ENCODE measurements around the gene AP5S1.

The AP5S1 gene

DNA sequence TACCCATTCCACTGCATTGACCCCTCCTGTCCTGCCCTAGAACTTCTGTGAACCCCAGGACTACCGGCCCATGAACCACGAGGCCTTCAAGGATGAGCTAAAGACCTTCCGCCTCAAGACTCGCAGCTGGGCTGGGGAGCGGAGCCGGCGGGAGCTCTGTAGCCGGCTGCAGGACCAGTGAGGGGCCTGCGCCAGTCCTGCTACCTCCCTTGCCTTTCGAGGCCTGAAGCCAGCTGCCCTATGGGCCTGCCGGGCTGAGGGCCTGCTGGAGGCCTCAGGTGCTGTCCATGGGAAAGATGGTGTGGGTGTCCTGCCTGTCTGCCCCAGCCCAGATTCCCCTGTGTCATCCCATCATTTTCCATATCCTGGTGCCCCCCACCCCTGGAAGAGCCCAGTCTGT, 15.6 kb upstream of the AP5S1 start:
- H4K20me1 ChIP-seq: no peaks in the 10 kb centered on the region
- peaks cover 61% of the 10 kb centered on the region for H3K4me1 ChIP-seq
- no peaks in the 10 kb centered on the region for H3K27me3 ChIP-seq
- no peak overlapping the region for H3K4me2 ChIP-seq
- no peak overlapping the region for H3K27ac ChIP-seq
- no peak overlapping the region for H3K9ac ChIP-seq
- H3K4me3 ChIP-seq: no peak overlapping the region
- peaks cover 61% of the 10 kb centered on the region for H3K36me3 ChIP-seq
- no peaks in the 10 kb centered on the region for H3K9me3 ChIP-seq
- TF ChIP-seq Cebpa-rat (IDR thresholded peaks at IDR 0.05): no peak

DNA sequence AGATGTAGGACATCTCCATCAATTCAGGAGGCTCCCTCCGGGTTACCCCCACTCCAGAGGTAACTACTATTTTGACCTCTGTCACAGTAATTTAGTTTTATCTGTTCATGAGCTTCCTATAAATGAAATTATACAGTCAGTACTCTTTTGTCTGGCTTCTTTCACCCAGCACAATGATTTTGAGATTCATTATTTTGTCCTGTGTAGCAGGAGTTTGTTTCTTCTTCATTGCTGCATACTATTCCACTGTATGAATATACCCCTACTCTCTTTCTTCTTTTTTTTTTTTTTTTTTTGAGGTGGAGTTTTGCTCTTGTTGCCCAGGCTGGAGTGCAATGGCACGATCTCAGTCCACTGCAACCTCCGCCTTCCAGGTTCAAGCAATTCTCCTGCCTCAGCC, 11.8 kb upstream of the AP5S1 start:
- Histone ChIP-seq H3K4me2 (no peak overlapping the region), H4K20me1 (no peaks in the 10 kb centered on the region), H3K27ac (no peak overlapping the region), H3K9ac (no peak overlapping the region), H3K27me3 (no peaks in the 10 kb centered on the region), H3K4me1 (peaks cover 43% of the 10 kb centered on the region), H3K4me3 (no peak overlapping the region), H3K36me3 (peaks cover 26% of the 10 kb centered on the region), H3K9me3 (no peaks in the 10 kb centered on the region)
- no peak for TF ChIP-seq Cebpa-rat (IDR thresholded peaks at IDR 0.05)

DNA sequence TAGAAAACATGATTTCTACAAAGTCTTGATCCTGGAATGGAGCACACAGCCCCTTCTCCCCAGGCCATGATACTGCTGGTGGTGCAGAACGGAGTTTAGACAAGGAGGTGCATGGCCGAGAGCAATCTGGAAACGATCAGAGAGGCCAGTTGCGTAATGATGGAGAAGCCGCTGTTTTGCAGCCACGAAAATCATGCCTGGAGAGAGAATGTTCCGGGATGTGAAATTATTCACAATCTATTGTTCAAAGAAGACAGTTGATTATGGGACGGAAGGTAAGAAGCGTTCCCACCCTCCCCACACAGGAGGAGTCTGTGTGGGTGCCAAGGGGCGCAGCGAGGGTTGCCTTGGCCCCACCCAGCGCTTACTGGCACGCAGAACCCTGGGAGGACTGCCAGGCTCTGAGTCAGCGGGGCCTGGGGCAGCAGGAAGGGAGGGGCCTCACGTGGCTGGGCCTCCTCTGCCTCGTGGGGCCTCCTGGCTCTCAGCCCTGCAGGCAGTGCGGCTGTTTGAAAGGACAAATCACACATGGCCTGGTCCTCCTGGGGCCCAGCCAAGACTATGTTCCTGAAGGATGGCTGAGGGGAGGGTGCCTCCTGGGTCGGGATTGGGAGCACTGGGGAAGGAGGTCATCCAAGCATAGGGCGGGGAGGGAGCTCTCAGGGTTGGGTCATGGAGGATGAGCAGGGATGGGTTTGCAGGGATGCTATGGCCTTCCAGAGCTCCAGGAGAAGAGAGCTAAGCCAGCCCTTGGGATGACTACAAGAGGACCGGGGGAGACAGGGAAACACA, 8.7 kb upstream of the AP5S1 start:
- peak; percentile 79 for TF ChIP-seq Cebpa-rat (IDR thresholded peaks at IDR 0.05)
- Histone ChIP-seq H3K27ac (peak overlapping the region; percentile 66), H3K4me3 (no peak overlapping the region)

DNA sequence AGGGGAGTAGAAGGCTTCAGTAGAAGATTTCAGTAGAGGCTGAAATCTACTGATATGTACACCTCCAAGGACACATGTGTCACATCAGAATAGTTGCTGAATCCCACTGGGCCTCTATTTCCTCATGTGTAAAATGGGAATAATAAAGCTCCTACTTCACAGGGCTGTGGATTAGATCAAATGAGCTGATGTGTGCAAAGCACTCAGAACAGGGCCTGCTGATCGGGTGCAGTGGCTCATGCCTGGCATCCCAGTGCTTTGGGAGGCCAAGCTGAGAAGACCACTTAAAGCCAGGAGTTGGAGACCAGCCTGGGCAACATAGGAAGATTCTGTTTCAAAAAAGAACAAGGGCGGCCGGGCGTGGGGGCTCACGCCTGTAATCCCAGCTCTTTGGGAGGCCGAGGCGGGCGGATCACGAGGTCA, 8.1 kb upstream of the AP5S1 start:
- no peak for TF ChIP-seq Cebpa-rat (IDR thresholded peaks at IDR 0.05)
- no peaks in the 10 kb centered on the region for H3K36me3 ChIP-seq
- no peak overlapping the region for H3K9ac ChIP-seq
- H4K20me1 ChIP-seq: no peaks in the 10 kb centered on the region
- peaks cover 37% of the 10 kb centered on the region for H3K4me1 ChIP-seq
- H3K27ac ChIP-seq: peak overlapping the region; percentile 66
- H3K4me2 ChIP-seq: peak overlapping the region; percentile 69
- no peaks in the 10 kb centered on the region for H3K9me3 ChIP-seq
- H3K27me3 ChIP-seq: no peaks in the 10 kb centered on the region
- H3K4me3 ChIP-seq: no peak overlapping the region

More for the DNA sequence above, 8.7 kb upstream of the AP5S1 start:
- H3K4me1 ChIP-seq: peaks cover 42% of the 10 kb centered on the region
- no peaks in the 10 kb centered on the region for H3K9me3 ChIP-seq
- H3K36me3 ChIP-seq: no peaks in the 10 kb centered on the region
- peak overlapping the region; percentile 44; the same call in 1 of the 2 replicates for H3K9ac ChIP-seq
- H4K20me1 ChIP-seq: no peaks in the 10 kb centered on the region
- peak overlapping the region; percentile 69 for H3K4me2 ChIP-seq
- no peaks in the 10 kb centered on the region for H3K27me3 ChIP-seq

DNA sequence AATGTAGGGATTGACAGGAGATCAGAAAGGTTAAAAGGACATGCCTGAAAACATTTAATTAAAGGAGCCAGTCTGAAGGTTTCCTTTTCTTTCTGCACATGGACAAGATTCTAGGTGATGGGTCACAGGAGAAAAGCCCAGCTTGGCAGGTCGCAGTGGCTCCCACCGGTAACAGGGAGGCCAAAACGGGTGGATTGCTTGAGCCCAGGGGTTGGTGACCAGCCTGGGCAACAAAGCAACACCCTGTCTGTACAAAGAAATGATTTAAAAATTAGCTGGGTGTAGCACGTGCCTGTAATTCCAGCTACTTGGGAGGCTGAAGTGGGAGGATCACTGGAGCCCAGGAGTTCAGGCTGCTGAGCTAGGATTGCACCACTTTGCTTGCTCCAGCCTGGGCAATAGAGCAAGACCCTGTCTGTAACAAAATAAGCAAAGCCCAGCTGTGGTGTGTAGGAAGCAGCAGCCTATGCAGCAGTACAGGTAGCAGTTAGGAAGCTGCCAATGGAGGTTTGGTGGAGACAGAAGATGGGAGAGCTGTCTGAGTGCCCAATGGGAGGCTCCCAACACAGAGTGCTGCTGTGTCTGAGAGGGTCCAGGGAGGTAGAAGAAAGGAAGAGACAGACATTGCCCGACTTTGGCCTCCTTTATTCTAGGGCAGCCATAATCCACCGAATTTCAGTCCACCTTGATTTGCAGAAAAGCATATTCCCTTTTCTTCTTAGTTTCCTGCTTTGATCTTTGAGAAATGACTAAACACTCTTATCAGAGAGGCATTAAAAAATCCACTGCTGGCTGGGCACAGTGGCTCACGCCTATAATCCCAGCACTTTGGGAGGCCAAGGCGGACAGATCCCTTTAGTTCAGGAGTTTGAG, 7.1 kb upstream of the AP5S1 start:
- H3K4me1 ChIP-seq: peaks cover 33% of the 10 kb centered on the region
- no peak for TF ChIP-seq Cebpa-rat (IDR thresholded peaks at IDR 0.05)
- no peak overlapping the region for H3K4me3 ChIP-seq
- no peaks in the 10 kb centered on the region for H3K36me3 ChIP-seq
- no peak overlapping the region for H3K4me2 ChIP-seq
- no peak overlapping the region for H3K27ac ChIP-seq
- no peak overlapping the region for H3K9ac ChIP-seq
- H3K27me3 ChIP-seq: no peaks in the 10 kb centered on the region
- H4K20me1 ChIP-seq: no peaks in the 10 kb centered on the region
- no peaks in the 10 kb centered on the region for H3K9me3 ChIP-seq

DNA sequence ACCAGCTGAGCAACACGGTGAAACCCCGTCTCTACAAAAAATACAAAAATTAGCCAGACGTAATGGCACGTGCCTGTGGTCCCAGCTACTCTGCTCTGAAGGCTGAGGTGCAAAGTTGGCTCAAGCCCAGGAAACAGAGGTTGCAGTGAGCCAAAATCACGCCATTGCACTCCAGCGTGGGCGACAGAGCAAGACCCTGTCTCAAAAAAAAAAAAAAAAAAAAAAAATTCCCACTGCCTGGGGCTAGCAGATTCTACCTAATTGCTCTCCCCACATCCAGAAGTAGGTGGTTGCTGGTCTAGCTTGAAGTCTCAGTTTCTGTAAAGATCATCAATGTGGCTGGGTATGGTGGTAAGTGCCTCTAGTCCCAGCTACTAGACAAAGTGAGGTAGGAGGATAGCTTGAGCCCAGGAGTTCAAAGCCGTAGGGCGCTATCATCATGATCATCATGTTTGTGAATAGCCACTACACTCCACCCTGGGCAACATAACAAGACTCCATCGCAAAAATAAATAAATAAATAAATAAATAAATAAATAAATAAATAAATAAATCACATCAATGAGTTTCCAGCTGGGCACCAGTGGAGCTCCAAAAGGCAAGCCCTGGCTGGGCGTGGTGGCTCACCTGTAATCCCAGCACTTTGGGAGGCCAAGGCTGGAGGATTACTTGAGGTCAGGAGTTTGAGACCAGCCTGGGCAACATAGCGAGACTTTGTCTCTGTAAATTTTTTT, 6.3 kb upstream of the AP5S1 start:
- no peaks in the 10 kb centered on the region for H4K20me1 ChIP-seq
- H3K4me2 ChIP-seq: no peak overlapping the region
- no peak overlapping the region for H3K4me3 ChIP-seq
- H3K9ac ChIP-seq: no peak overlapping the region
- H3K9me3 ChIP-seq: no peaks in the 10 kb centered on the region
- no peaks in the 10 kb centered on the region for H3K36me3 ChIP-seq
- no peak for TF ChIP-seq Cebpa-rat (IDR thresholded peaks at IDR 0.05)
- no peak overlapping the region for H3K27ac ChIP-seq
- H3K4me1 ChIP-seq: peaks cover 41% of the 10 kb centered on the region
- H3K27me3 ChIP-seq: no peaks in the 10 kb centered on the region

DNA sequence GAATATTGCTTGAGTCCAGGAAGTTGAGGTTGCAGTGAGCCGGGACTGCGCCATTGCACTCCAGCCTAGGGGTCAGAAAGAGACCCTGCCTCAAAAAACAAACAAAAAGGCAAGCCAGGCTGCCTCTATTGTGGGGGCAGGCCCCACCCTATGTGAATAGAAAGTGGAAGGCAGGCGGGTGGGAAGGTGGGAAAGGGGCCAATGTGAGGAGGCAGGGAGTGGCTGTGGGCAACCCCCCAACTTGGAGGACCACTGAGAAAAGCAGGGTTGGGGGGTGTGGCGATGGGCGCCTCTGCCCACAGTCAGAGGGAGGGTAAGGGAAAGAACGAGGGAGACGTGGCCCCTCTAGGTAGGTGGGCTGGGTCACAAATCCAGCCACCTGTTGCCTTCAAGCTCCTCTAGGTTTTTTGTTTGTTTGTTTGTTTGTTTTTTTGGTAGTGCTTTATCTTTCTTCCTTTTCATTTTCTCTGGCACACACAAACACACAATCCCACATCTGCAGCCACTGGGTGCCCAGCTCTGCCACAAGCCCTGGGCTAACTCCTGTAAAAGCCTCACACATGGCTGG, 5.3 kb upstream of the AP5S1 start:
- H3K4me1 ChIP-seq: peaks cover 50% of the 10 kb centered on the region

DNA sequence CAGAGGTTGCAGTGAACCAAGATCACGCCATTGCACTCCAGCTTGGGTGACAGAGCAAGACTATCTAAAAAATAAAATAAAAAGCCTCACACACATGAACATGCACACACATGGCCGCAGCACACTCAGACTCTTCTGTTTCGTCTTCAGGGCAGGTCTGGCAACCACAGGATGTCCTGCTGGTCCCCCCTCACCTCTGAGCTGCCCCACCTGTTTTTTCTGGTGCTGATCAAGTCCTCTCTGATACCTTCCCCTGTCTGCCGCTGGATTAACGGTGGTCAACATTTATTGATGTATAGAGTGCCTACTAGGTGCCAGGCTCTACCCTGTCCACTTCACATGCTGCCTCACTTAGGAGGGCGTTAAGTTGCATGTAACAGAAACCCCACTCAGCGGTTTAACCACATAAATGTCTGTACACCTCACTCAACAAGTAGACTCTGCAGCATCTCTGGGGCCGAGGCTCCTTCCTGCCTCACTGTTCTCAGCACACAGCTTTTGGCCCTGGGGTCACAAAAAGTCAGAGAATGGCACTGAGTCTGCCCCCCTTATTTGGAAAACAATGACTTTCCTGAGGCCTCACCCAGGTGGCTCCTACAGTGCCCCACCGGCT, 4.5 kb upstream of the AP5S1 start:
- H3K27me3 ChIP-seq: no peaks in the 10 kb centered on the region
- no peak overlapping the region for H3K9ac ChIP-seq
- H4K20me1 ChIP-seq: no peaks in the 10 kb centered on the region
- H3K4me2 ChIP-seq: peak overlapping the region; percentile 44
- H3K27ac ChIP-seq: no peak overlapping the region
- no peaks in the 10 kb centered on the region for H3K36me3 ChIP-seq
- H3K4me3 ChIP-seq: no peak overlapping the region
- H3K4me1 ChIP-seq: peaks cover 50% of the 10 kb centered on the region
- no peaks in the 10 kb centered on the region for H3K9me3 ChIP-seq
- no peak for TF ChIP-seq Cebpa-rat (IDR thresholded peaks at IDR 0.05)

More for the DNA sequence above, 5.3 kb upstream of the AP5S1 start:
- no peak overlapping the region for H3K9ac ChIP-seq
- no peaks in the 10 kb centered on the region for H3K9me3 ChIP-seq
- H3K4me3 ChIP-seq: no peak overlapping the region
- H3K4me2 ChIP-seq: no peak overlapping the region
- H3K27me3 ChIP-seq: no peaks in the 10 kb centered on the region
- H3K36me3 ChIP-seq: no peaks in the 10 kb centered on the region
- TF ChIP-seq Cebpa-rat (IDR thresholded peaks at IDR 0.05): no peak
- no peaks in the 10 kb centered on the region for H4K20me1 ChIP-seq
- H3K27ac ChIP-seq: no peak overlapping the region

All from BLaER1 (cell line).